ENCODE data around the gene GIMAP7.

DNA sequence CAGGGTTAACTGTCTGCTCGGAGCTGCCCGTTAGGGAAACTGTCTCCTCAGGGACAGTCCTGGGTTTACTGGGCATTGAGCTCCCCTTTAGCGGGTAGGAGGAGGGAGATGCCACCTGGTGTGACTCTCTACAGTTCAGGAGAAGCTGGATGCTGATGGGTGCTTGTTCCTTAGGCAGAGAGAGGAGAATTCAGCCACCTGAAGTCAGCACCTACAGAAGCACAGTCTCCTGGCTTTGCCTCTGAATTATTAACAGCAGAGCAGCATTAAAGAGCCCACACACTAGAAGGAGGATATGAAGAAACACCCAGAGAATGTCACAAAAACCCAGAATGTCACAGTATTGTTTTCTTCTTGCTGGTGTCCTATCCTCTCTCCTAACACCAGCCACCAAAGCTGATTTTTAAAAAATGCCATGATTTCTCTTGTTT, 53.2 kb downstream of the GIMAP7 start:
- TF ChIP-seq, protein P1, sequence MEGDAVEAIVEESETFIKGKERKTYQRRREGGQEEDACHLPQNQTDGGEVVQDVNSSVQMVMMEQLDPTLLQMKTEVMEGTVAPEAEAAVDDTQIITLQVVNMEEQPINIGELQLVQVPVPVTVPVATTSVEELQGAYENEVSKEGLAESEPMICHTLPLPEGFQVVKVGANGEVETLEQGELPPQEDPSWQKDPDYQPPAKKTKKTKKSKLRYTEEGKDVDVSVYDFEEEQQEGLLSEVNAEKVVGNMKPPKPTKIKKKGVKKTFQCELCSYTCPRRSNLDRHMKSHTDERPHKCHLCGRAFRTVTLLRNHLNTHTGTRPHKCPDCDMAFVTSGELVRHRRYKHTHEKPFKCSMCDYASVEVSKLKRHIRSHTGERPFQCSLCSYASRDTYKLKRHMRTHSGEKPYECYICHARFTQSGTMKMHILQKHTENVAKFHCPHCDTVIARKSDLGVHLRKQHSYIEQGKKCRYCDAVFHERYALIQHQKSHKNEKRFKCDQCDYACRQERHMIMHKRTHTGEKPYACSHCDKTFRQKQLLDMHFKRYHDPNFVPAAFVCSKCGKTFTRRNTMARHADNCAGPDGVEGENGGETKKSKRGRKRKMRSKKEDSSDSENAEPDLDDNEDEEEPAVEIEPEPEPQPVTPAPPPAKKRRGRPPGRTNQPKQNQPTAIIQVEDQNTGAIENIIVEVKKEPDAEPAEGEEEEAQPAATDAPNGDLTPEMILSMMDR (IDR thresholded peaks at IDR 0.05) = no peak
- no peak for TF ChIP-seq EZH2 (IDR thresholded peaks at IDR 0.05)

Data from neural progenitor cell (in vitro differentiated cells).